GM10248 (cell line): Measurements from ENCODE around the gene LYPD6.

ENCODE experiments used
- CTCF ChIA-PET: fragments of 300-600 bp; sonication (Branson Sonifier 250); formaldehyde crosslinking; extraction: SDS; loops from one replicate; lab custom pipeline; 2021; ENCODE audit warnings: antibody characterized with exemption; lab: Yijun Ruan, JAX
- POLR2A ChIA-PET: fragments of 350-650 bp; sonication (Branson Sonifier 250); formaldehyde crosslinking; extraction: SDS; loops from one replicate; lab custom pipeline; 2020; ENCODE audit warnings: antibody characterized with exemption; lab: Yijun Ruan, JAX
- DNase-seq: peaks from one replicate; pipeline ENCODE4 v3.0.0; 2012; ENCODE audit errors: extremely low spot score
- CTCF ChIP-seq: IDR thresholded peaks from 2 replicates; pipeline ENCODE4 v1.5.1; 2012; ENCODE audit warnings: mild to moderate bottlenecking, low read depth; ENCODE audit errors: extremely low read depth, missing control alignments, control extremely low read depth

The LYPD6 gene

DNA sequence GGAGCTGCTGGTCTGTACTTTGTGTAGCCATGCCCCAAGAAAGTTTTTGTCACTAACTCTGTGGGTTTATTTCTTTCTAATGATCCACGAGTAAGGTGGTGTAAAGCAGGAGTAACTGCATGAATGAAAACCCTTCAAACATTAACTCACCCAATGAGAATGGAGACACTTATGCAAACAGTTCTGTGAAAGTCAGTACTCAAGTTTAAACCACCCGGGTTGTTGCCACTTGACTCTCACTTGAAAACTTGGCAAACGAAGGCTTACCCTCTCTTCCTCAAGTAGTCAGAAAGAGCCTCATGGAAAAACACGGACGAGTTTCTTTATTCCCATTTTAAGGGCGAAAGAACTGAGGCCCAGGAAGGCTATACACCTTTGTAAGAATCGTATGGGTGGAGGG lies 139.7 kb downstream of the LYPD6 start:
- no peak for TF ChIP-seq CTCF
- POLR2A ChIA-PET = no interaction called here
- no peak for DNase-seq
- CTCF ChIA-PET = no interaction called here

DNA sequence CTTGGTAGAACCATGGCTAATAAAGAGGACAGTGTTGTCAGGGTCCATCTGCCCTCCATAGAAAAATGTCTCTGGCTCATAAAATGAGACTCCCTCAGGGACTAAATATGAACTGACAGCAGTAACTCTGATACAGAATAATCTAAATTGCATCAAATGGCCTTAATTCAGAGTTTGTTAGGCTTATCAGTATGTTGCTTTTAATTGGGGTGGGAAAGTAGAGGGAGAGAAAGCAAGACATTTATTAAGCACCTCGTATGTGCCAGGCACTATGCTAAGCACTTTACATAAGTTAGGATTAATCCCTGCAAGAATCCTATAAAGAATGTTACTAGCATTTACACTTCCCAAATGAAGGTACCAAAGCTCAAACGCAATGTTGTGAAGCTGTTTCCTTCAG lies 142.0 kb downstream of the LYPD6 start:
- TF ChIP-seq CTCF = no peak
- DNase-seq = no peak
- ChIA-PET CTCF (interaction anchor here (1.2 kb wide), 1 partner anchor 19 kb away, joined by 3 read pairs; no protein-coding TSS in a partner anchor), POLR2A (no interaction called here)

GRCh38 chr2:149473068-149473467 lies 142.7 kb downstream of the LYPD6 start:
- POLR2A ChIA-PET = no interaction called here
- DNase-seq = no peak
- TF ChIP-seq CTCF = no peak
- CTCF ChIA-PET = no interaction called here

- ChIA-PET POLR2A (no interaction called here), CTCF (no interaction called here)
- no peak for TF ChIP-seq CTCF
- DNase-seq = no peak
These were observed 143.1 kb downstream of the LYPD6 start for GRCh38 chr2:149473521-149473920.

- ChIA-PET POLR2A (no interaction called here), CTCF (interaction anchor here (1.3 kb wide), 1 partner anchor 13 kb away, joined by 3 read pairs; no protein-coding TSS in a partner anchor)
- no peak for DNase-seq
- TF ChIP-seq CTCF = no peak
These were observed 152.7 kb downstream of the LYPD6 start for GRCh38 chr2:149483004-149483605.

- ChIA-PET CTCF (no interaction called here), POLR2A (no interaction called here)
- no peak for DNase-seq
- TF ChIP-seq CTCF = no peak
These were observed 156.3 kb downstream of the LYPD6 start for GRCh38 chr2:149486664-149487063.
